ENCODE measurements around the gene MTG2. TPM values are rescaled to one million over a fixed set of nuclear protein-coding genes. Genes with fewer than 3 reads are reported as not detected.

Gene MTG2
- total and polyA plus RNA-seq, 4 donors: 13.0 to 28.0 (median 24.4) TPM

DNA sequence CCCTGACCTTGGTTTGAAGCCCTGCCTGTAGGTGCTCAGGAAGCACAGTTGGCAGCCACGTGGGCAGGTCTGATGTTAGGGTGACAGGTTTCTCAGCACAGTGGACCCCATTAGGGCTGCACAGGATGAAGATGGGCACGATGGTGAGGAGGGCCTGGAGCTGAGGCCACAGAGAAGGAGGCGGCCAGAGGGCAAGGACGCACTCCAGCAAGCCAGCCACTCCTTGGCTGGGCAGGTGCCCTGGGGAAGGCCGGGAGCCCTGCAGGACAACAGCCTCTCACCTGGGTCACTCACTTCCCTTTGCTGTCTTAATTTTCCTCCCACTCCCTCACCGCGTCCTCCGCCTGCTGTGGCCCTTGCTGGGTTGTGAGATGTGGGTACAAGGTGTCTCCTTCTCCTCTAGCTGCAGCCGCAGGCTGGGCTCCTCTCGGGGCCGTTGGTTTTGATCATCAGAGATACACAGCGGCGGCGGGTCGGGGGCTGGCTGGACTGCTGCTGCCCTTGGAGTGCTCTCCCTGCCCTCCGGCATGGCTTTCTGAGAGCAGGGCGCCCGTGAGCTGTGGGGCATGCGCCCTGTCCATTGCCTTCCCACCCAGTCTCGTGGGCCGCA, 61.2 kb downstream of the MTG2 start:
- Histone ChIP-seq H3K27me3 (ENCODE audit: control insufficient read depth in 4 of 4, insufficient read depth in 4 of 4, low read length in 3 of 4) (no peaks in the 10 kb centered on the region), H3K36me3 (ENCODE audit: control insufficient read depth in 4 of 4, insufficient read depth in 3 of 4, low read depth in 1 of 4, low read length in 3 of 4) (peaks cover 0 to 6% (median under 1%) of the 10 kb centered on the region in 4 donors), H3K4me3 (ENCODE audit: low read depth in 1 of 3, low read length in 3 of 3) (no peak overlapping the region), H3K9me3 (ENCODE audit: control insufficient read depth in 4 of 4, low read length in 3 of 4) (no peaks in the 10 kb centered on the region), H3K27ac (ENCODE audit: low read depth in 1 of 2, low read length in 2 of 2) (no peak overlapping the region), H3K9ac (ENCODE audit: low read depth in 1 of 2, low read length in 2 of 2) (no peak overlapping the region), H3K4me1 (ENCODE audit: control insufficient read depth in 4 of 4, insufficient read depth in 4 of 4, low read length in 3 of 4) (peaks cover 14 to 42% (median 29%) of the 10 kb centered on the region in 4 donors)
- no peak for DNase-seq (ENCODE audit: low spot score)
- 91% methylated on average over 21 of the region's 21 CpGs for WGBS
- TF ChIP-seq FOXA1 (IDR thresholded peaks at IDR 0.05): no peak
- no peak for TF ChIP-seq FOXA2 (IDR thresholded peaks at IDR 0.05)
- TF ChIP-seq, protein P1, sequence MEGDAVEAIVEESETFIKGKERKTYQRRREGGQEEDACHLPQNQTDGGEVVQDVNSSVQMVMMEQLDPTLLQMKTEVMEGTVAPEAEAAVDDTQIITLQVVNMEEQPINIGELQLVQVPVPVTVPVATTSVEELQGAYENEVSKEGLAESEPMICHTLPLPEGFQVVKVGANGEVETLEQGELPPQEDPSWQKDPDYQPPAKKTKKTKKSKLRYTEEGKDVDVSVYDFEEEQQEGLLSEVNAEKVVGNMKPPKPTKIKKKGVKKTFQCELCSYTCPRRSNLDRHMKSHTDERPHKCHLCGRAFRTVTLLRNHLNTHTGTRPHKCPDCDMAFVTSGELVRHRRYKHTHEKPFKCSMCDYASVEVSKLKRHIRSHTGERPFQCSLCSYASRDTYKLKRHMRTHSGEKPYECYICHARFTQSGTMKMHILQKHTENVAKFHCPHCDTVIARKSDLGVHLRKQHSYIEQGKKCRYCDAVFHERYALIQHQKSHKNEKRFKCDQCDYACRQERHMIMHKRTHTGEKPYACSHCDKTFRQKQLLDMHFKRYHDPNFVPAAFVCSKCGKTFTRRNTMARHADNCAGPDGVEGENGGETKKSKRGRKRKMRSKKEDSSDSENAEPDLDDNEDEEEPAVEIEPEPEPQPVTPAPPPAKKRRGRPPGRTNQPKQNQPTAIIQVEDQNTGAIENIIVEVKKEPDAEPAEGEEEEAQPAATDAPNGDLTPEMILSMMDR (IDR thresholded peaks at IDR 0.05; ENCODE audit: low read depth, low read length, missing input control): no peak
- no peak for TF ChIP-seq RAD21 (IDR thresholded peaks at IDR 0.05)
- no peak for TF ChIP-seq TAF1 (conservative IDR thresholded peaks at IDR 0.05)

DNA sequence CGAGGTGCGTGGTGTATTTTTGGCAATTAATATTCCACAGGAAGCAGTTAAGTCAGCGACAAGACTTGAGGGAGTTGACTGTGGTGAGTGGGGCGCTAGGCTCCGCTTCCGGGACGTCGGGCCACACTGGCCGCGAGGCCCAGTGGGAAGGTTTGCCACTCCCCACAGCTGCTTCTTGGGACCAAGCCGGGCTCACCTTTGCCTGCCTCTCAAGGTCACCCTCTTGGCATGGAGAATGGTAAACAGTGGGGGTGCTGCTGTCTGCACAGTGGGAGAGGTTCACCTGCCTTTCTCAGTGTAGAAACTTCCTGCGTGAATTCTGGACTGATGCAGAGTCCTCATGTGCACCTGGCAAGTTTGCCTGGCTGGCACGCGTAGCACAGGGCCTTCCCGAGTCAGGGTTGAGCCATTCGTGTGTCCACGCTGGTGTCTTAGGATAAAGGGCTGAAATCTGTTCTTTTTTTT, 61.8 kb downstream of the MTG2 start:
- no peak for DNase-seq (ENCODE audit: low spot score)
- H3K9ac ChIP-seq (ENCODE audit: low read depth in 1 of 2, low read length in 2 of 2): no peak overlapping the region
- peaks cover 11 to 35% (median 23%) of the 10 kb centered on the region in 4 donors for H3K4me1 ChIP-seq (ENCODE audit: control insufficient read depth in 4 of 4, insufficient read depth in 4 of 4, low read length in 3 of 4)
- peak in 1 of 2 donors; percentile 30 for TF ChIP-seq HNF4A (conservative IDR thresholded peaks at IDR 0.05)
- TF ChIP-seq, protein P2, sequence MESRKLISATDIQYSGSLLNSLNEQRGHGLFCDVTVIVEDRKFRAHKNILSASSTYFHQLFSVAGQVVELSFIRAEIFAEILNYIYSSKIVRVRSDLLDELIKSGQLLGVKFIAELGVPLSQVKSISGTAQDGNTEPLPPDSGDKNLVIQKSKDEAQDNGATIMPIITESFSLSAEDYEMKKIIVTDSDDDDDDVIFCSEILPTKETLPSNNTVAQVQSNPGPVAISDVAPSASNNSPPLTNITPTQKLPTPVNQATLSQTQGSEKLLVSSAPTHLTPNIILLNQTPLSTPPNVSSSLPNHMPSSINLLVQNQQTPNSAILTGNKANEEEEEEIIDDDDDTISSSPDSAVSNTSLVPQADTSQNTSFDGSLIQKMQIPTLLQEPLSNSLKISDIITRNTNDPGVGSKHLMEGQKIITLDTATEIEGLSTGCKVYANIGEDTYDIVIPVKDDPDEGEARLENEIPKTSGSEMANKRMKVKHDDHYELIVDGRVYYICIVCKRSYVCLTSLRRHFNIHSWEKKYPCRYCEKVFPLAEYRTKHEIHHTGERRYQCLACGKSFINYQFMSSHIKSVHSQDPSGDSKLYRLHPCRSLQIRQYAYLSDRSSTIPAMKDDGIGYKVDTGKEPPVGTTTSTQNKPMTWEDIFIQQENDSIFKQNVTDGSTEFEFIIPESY (IDR thresholded peaks at IDR 0.05): no peak
- no peak for TF ChIP-seq YY1 (IDR thresholded peaks at IDR 0.05)
- peak; percentile 30 to 34 for TF ChIP-seq RXRA (IDR thresholded peaks at IDR 0.05)
- H3K27me3 ChIP-seq (ENCODE audit: control insufficient read depth in 4 of 4, insufficient read depth in 4 of 4, low read length in 3 of 4): no peaks in the 10 kb centered on the region
- H3K9me3 ChIP-seq (ENCODE audit: control insufficient read depth in 4 of 4, low read length in 3 of 4): no peaks in the 10 kb centered on the region
- H3K36me3 ChIP-seq (ENCODE audit: control insufficient read depth in 4 of 4, insufficient read depth in 3 of 4, low read depth in 1 of 4, low read length in 3 of 4): peaks cover 0 to 6% (median under 1%) of the 10 kb centered on the region in 4 donors
- WGBS: 53% methylated on average over 17 of the region's 17 CpGs
- no peak overlapping the region for H3K27ac ChIP-seq (ENCODE audit: low read depth in 1 of 2, low read length in 2 of 2)
- H3K4me3 ChIP-seq (ENCODE audit: low read depth in 1 of 3, low read length in 3 of 3): no peak overlapping the region

DNA sequence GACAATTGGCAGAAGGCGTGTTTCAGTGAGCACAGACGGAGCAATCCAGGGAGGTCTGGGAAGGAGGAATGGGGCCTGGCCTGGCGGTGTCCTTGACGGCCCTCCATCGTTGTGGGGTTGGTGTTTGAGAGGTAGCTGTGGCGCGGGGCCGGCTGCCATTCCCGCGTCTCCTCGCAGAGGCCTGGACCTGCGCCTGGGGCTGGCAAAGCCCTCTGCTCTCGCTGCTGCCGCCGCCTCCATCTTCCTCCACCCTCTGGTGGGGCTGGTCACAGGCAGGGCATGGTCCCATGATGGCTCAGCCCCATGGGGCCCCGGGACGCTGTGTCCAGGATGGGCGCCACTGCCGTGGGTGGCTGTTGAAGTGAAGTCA, 63.1 kb downstream of the MTG2 start:
- TF ChIP-seq RXRA (IDR thresholded peaks at IDR 0.05) (no peak), SP1 (IDR thresholded peaks at IDR 0.05) (no peak)
- DNase-seq (ENCODE audit: low spot score): no peak
- Histone ChIP-seq H3K9me3 (ENCODE audit: control insufficient read depth in 4 of 4, low read length in 3 of 4) (no peaks in the 10 kb centered on the region), H3K9ac (ENCODE audit: low read depth in 1 of 2, low read length in 2 of 2) (no peak overlapping the region), H3K27ac (ENCODE audit: low read depth in 1 of 2, low read length in 2 of 2) (no peak overlapping the region), H3K4me1 (ENCODE audit: control insufficient read depth in 4 of 4, insufficient read depth in 4 of 4, low read length in 3 of 4) (peaks cover 11 to 34% (median 21%) of the 10 kb centered on the region in 4 donors), H3K36me3 (ENCODE audit: control insufficient read depth in 4 of 4, insufficient read depth in 3 of 4, low read depth in 1 of 4, low read length in 3 of 4) (peaks cover 0 to 6% (median under 1%) of the 10 kb centered on the region in 4 donors), H3K4me3 (ENCODE audit: low read depth in 1 of 3, low read length in 3 of 3) (no peak overlapping the region), H3K27me3 (ENCODE audit: control insufficient read depth in 4 of 4, insufficient read depth in 4 of 4, low read length in 3 of 4) (no peaks in the 10 kb centered on the region)
- 93% methylated on average over 19 of the region's 19 CpGs for WGBS

Data from liver (tissue), 9 donors.